ENCODE data around the gene USP54.

DNA sequence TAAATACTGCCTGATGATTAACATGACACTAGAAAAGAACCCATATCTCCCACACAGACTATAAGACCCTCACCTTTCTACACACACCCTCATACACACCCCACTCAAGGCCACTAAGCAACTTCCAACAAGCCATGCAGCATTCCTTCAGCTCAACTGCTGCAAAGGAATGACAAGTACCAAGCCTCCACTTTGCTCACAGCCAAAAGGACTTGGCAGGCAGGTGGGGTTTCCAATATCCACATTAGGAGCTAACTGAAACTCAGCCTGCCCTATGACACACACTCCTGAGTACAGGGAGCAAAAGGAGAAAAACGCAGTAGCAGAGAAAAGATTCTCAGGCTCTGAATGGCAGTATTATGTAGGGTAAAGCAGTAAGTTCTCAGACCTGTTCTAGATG, 13.4 kb downstream of the USP54 start:
- TF ChIP-seq EZH2phosphoT487 (IDR thresholded peaks at IDR 0.05; ENCODE audit: borderline replicate concordance, low read length), result no peak
- TF ChIP-seq, protein P1, sequence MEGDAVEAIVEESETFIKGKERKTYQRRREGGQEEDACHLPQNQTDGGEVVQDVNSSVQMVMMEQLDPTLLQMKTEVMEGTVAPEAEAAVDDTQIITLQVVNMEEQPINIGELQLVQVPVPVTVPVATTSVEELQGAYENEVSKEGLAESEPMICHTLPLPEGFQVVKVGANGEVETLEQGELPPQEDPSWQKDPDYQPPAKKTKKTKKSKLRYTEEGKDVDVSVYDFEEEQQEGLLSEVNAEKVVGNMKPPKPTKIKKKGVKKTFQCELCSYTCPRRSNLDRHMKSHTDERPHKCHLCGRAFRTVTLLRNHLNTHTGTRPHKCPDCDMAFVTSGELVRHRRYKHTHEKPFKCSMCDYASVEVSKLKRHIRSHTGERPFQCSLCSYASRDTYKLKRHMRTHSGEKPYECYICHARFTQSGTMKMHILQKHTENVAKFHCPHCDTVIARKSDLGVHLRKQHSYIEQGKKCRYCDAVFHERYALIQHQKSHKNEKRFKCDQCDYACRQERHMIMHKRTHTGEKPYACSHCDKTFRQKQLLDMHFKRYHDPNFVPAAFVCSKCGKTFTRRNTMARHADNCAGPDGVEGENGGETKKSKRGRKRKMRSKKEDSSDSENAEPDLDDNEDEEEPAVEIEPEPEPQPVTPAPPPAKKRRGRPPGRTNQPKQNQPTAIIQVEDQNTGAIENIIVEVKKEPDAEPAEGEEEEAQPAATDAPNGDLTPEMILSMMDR (IDR thresholded peaks at IDR 0.05; ENCODE audit: low read depth, low read length, poor library complexity, severe bottlenecking), result no peak

Data from DOHH2 (cell line).